Measurements from ENCODE around the gene CACNG4. TPM values are rescaled to one million over a fixed set of nuclear protein-coding genes. Genes with fewer than 3 reads are reported as not detected.

Gene CACNG4
- total and polyA plus RNA-seq, 2 experiments from 2014 or later = 1.6 to 4.1 TPM

- H3K4me2 ChIP-seq = no peak overlapping the region
- Mint-ChIP-seq H3K27me3 (ENCODE audit: insufficient read depth, low read depth, poor library complexity) (peaks cover 4% of the 10 kb centered on the region), H3K36me3 (ENCODE audit: low read depth) (no peaks in the 10 kb centered on the region), H3K4me3 (no peak overlapping the region), H3K27ac (no peak overlapping the region), H3K9me3 (peaks cover 4% of the 10 kb centered on the region; the same call in 1 of the 3 replicates), H3K4me1 (peaks cover 13% of the 10 kb centered on the region)
- ATAC-seq (no peak), DNase-seq (ENCODE audit: low spot score) (no peak)
- no peaks in the 10 kb centered on the region for H3K27me3 ChIP-seq (ENCODE audit: insufficient read depth)
- H3K79me2 ChIP-seq (replicated peaks; ENCODE audit: insufficient read depth) = no peaks in the 10 kb centered on the region
- H4K20me1 ChIP-seq (replicated peaks; ENCODE audit: insufficient read depth) = no peaks in the 10 kb centered on the region
- H3K4me1 ChIP-seq (ENCODE audit: insufficient read depth) = no peaks in the 10 kb centered on the region
- H3K4me3 ChIP-seq = no peak overlapping the region
- no peak overlapping the region for H3K27ac ChIP-seq (ENCODE audit: low read depth)
- H3K9me2 ChIP-seq (ENCODE audit: insufficient read depth) = no peaks in the 10 kb centered on the region
- H3K36me3 ChIP-seq (ENCODE audit: insufficient read depth) = no peaks in the 10 kb centered on the region
- H2AFZ ChIP-seq = no peak overlapping the region
- no peaks in the 10 kb centered on the region for H3F3A ChIP-seq (replicated peaks; ENCODE audit: low read depth)
- no peak for TF ChIP-seq ZNF114 (CRISPR knock-in tag; IDR thresholded peaks at IDR 0.05)
- no peak for TF ChIP-seq POLR2AphosphoS5 (IDR thresholded peaks at IDR 0.05; ENCODE audit: low read depth)
- TF ChIP-seq JUNB (IDR thresholded peaks at IDR 0.05; ENCODE audit: unreplicated experiment) = no peak
- TF ChIP-seq ZNF331 (CRISPR knock-in tag; IDR thresholded peaks at IDR 0.05; ENCODE audit: low read depth) = no peak
- TF ChIP-seq STAT1 (IDR thresholded peaks at IDR 0.05; ENCODE audit: unreplicated experiment) = no peak
- TF ChIP-seq REST (IDR thresholded peaks at IDR 0.05; ENCODE audit: unreplicated experiment) = no peak
- TF ChIP-seq CTCF (conservative IDR thresholded peaks at IDR 0.05; ENCODE audit: low read depth in 2 of 2) = no peak
- TF ChIP-seq NANOG (IDR thresholded peaks at IDR 0.05; ENCODE audit: borderline replicate concordance) = no peak
- TF ChIP-seq EZH2phosphoT487 (IDR thresholded peaks at IDR 0.05; ENCODE audit: unreplicated experiment) = no peak
- no peak for TF ChIP-seq EZH2 (IDR thresholded peaks at IDR 0.05; ENCODE audit: low read depth, unreplicated experiment)
- TF ChIP-seq CREB1 (CRISPR knock-in tag; IDR thresholded peaks at IDR 0.05; ENCODE audit: low read depth) = no peak
- TF ChIP-seq ZNF462 (CRISPR knock-in tag; IDR thresholded peaks at IDR 0.05) = no peak
- TF ChIP-seq ETS1 (IDR thresholded peaks at IDR 0.05) = no peak
These were observed 17.5 kb downstream of the CACNG4 start for GRCh38 chr17:66981983-66982508.

All from GM23338 (cell line).